Erythroblast (primary cell): ENCODE measurements around the gene WDR26.

Experiments
- DNase-seq, 2 experiments: peaks; one replicate each; lab custom pipeline; 2025; lab: John Stamatoyannopoulos, UW
- GATA1 ChIP-seq: IDR thresholded peaks from 2 replicates; pipeline ENCODE4 v1.6.1; 2011; ENCODE audit warnings: low read depth, mild to moderate bottlenecking, control low read depth, low read length, moderate library complexity
- POLR2A ChIP-seq: IDR thresholded peaks from 2 replicates; pipeline ENCODE4 v1.6.1; 2011; ENCODE audit warnings: mild to moderate bottlenecking, low read length

WDR26 gene

DNA sequence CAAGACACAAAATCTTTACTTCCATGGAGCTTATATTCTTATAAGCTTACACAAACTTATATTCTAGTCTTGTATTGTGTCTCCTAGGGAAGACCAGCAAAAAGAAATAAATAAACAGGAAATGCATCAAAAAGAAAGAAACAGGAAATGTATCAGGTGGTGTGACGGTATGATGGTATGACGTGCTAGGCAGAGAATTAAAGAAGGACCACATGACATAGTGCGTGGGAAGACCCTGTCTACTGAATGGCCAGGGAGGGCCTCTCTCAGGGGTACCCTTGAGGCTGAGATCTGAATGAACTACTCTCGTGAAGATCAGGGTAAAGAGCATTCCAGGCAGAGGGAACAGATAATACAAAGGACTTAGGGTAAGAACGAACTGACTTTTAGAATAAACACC, 15.6 kb upstream of the WDR26 start:
- TF ChIP-seq POLR2A (no peak), GATA1 (no peak)
- no peak for DNase-seq

- TF ChIP-seq GATA1 (no peak), POLR2A (no peak)
- DNase-seq = no peak
These were observed 13.9 kb upstream of the WDR26 start for GRCh38 chr1:224448453-224449017.

DNA sequence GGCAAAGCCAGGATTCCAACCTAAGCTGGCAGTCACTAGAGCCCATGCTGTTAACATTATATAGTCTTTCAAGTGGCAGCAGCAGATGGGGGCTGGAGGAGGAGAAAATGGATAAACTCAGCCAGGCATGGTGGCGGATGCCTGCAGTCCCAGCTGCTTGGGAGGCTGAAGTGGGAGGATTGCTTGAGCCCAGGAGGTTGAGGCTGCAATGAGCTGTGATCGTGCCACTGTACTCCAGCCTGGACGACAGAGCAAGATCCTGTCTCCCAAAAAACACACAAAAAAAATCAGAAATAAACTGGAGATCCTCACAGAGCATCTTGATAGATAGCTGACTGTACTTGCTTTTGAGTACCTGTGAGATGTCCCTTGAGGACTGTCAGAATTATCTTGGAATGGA, 13.4 kb upstream of the WDR26 start:
- TF ChIP-seq POLR2A (no peak), GATA1 (no peak)

DNA sequence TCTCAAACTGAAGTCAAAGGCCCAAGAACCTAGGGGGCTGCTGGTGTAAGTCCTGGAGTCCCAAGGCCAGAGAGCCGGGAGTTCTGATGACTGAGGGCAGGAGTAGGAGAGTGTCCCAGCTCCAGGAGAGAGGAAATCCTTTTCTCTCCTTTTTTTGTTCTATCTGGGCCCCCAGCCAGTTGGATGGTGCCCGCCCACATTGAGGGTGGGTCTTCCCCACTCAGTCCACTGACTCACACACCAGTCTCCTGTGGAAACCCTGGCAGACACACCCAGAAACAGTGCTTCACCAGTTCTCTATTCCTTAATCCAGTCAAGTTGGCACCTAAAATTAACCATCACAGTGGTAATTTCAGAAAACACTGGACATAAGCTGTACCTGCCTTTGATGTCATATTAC, 12.7 kb upstream of the WDR26 start:
- TF ChIP-seq POLR2A = no peak
- no peak for TF ChIP-seq GATA1
- peak in 1 of 2 experiments; percentile 25 for DNase-seq

More for the DNA sequence above, 13.4 kb upstream of the WDR26 start:
- DNase-seq = no peak

GRCh38 chr1:224438989-224439388, 4.4 kb upstream of the WDR26 start:
- TF ChIP-seq GATA1 (no peak), POLR2A (no peak)
- DNase-seq = no peak

GRCh38 chr1:224435999-224436398, 1.4 kb upstream of the WDR26 start:
- DNase-seq = peak; percentile 7 to 57
- TF ChIP-seq POLR2A (no peak), GATA1 (no peak)

DNA sequence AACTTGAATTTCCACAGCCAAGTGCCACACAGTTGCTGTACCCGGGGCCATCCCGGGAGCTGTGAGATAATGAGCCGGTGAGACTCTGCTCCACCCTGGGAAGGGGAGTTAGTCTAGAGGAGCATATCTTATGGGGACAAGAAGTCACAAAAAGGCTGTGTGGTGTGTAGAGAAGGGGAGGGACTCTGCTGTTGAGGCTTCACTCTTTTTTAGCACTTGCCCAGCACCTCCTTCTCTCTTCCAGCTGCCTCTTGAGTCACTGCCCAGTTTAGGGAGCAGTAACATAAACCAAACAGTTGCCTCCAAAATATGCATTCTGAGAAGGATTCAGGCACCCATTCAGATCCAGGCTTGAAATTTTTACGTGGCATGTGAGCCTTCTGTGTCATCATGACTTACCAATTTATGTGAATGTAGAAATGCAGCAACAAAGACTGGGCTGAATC, 744 bp upstream of the WDR26 start:
- DNase-seq = peak; percentile 81 to 85
- no peak for TF ChIP-seq GATA1
- TF ChIP-seq POLR2A = peak; percentile 64

GRCh38 chr1:224433701-224434672, 610 bp downstream of the WDR26 start:
- TF ChIP-seq GATA1 = no peak
- no peak for TF ChIP-seq POLR2A
- DNase-seq = peak; percentile 70 to 76

- peak; percentile 47 to 65 for DNase-seq
- peak; percentile 1 for TF ChIP-seq POLR2A
- no peak for TF ChIP-seq GATA1
These were observed 1.4 kb downstream of the WDR26 start for GRCh38 chr1:224433041-224433691.

DNA sequence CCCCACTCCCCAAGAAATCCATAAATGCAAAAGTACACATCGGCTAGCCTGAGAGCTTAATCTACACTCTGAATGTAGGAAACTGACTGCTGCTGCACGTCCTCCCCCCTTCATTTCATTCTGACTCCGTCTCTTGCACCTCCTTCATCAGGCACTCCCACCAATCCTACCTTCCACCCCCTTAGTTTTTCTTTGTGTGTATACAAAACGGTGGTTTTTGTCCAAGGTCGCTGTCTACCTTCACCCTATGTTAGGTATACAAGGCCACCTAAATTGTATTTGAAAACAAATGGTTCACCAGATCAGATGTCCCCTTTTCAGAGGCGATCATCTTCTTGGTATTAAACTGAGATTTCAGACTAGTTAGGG, 1.9 kb downstream of the WDR26 start:
- peak; percentile 46 to 66 for DNase-seq
- TF ChIP-seq POLR2A (peak; percentile 43), GATA1 (no peak)

GRCh38 chr1:224432146-224432545, 2.5 kb downstream of the WDR26 start:
- DNase-seq = peak in 1 of 2 experiments; percentile 44
- TF ChIP-seq GATA1 = no peak
- TF ChIP-seq POLR2A = no peak

DNA sequence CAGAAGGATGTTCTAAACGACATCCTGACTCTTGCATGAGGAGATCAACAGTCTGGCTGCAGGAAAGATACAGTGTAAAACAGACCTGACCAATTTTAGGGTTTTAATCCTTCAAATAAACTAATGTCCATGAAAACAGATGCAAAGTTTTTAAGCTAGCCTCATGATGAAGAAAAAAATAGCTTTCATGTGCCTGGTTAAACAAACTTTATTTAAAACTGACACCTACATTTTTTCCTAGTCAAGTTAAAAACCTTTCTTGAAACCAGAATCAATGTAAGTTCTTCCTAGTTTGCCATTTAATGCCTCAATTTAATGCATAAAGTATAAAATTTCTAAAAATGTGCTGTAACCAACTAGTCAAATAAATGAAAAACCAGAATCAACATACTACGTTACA, 2.9 kb downstream of the WDR26 start:
- peak in 1 of 2 experiments; percentile 43 for DNase-seq
- TF ChIP-seq POLR2A = no peak
- no peak for TF ChIP-seq GATA1

DNA sequence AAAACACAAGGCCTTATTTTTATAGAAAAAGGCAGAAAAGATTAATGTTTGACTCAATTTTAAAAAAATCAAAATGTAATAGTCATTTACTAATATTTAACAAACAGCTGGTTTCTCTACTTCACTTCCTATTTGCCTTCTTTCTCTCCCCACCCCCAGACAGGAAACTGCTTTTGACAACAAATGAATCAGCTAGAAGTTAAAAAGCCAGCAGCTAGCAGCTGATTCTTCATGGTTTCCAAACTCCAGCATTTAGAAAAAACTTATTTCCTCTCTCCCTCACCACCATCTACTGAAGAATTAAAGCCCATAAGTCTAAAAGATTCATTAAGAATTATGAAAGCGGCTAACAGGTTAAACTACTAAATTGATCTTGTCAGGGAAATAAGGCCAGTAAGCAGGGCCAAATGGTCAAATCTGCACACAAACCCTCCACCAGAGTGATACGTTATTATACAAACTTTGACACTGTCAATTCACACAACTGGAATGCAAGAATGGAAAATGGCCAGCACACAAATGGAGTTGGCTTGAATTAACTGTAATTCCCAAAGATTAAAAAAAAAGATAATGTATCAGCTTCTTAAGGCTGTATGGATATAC, 4.0 kb downstream of the WDR26 start:
- TF ChIP-seq POLR2A (no peak), GATA1 (no peak)
- DNase-seq = peak; percentile 47 to 69
